ENCODE measurements around the gene SMIM11. TPM values are rescaled to one million over a fixed set of nuclear protein-coding genes. Genes with fewer than 3 reads are reported as not detected.

The SMIM11 gene
- total RNA-seq, 1 experiment from 2014 or later = 2.3 TPM

GRCh38 chr21:34365809-34366208, 9.5 kb upstream of the SMIM11 start:
- Histone ChIP-seq H3K23ac (ENCODE audit: insufficient read length, low read depth, low read length) (no peak overlapping the region), H2BK20ac (ENCODE audit: low read depth, low read length, poor library complexity, severe bottlenecking) (no peak overlapping the region), H3K4me2 (ENCODE audit: insufficient read depth, insufficient read length, low read length) (no peak overlapping the region), H2BK12ac (ENCODE audit: insufficient read length, low read depth, low read length) (no peak overlapping the region), H3K9ac (ENCODE audit: extremely low read depth, insufficient read length, low read length) (no peak overlapping the region), H4K5ac (ENCODE audit: insufficient read length, low read depth, low read length) (no peak overlapping the region), H2BK15ac (ENCODE audit: low read depth, low read length) (no peak overlapping the region), H3K79me1 (ENCODE audit: insufficient read depth, low read depth, low read length, poor library complexity, severe bottlenecking) (no peaks in the 10 kb centered on the region), H4K20me1 (ENCODE audit: control insufficient read depth, insufficient read depth, insufficient read length) (no peaks in the 10 kb centered on the region), H3K9me3 (ENCODE audit: control insufficient read depth, low read depth, low read length) (no peaks in the 10 kb centered on the region), H4K91ac (ENCODE audit: insufficient read length, low read depth, low read length) (no peak overlapping the region), H3K27me3 (ENCODE audit: insufficient read depth, low read length) (no peaks in the 10 kb centered on the region), H3K27ac (ENCODE audit: insufficient read length, low read depth, low read length) (no peak overlapping the region), H3K18ac (ENCODE audit: insufficient read length, low read depth, low read length) (no peak overlapping the region), H3K79me2 (ENCODE audit: insufficient read depth, low read length) (no peaks in the 10 kb centered on the region), H3K14ac (ENCODE audit: insufficient read depth, low read length) (no peak overlapping the region), H3K56ac (ENCODE audit: insufficient read length, low read depth, low read length) (no peak overlapping the region), H2AK5ac (ENCODE audit: insufficient read length, low read length) (no peak overlapping the region), H2BK120ac (ENCODE audit: low read depth, low read length, poor library complexity, severe bottlenecking) (no peak overlapping the region), H2AFZ (ENCODE audit: low read length) (no peak overlapping the region), H3T11ph (ENCODE audit: low read length) (no peak overlapping the region), H4K8ac (replicated peaks; ENCODE audit: insufficient read length, low read depth, low read length) (no peak overlapping the region), H3K4ac (ENCODE audit: low read depth, low read length) (no peak overlapping the region), H3K23me2 (ENCODE audit: insufficient read length, low read depth, low read length, poor library complexity, severe bottlenecking) (no peaks in the 10 kb centered on the region), H2BK5ac (ENCODE audit: insufficient read length, low read length) (no peak overlapping the region), H3K4me1 (ENCODE audit: insufficient read depth, low read length) (no peaks in the 10 kb centered on the region)
- TF ChIP-seq CTCF (conservative IDR thresholded peaks at IDR 0.05) = no peak
- H3K9me3 Mint-ChIP-seq = no peaks in the 10 kb centered on the region
- no peak overlapping the region for H3K27ac Mint-ChIP-seq
- no peak for DNase-seq
- no peaks in the 10 kb centered on the region; the same call in none of the 2 replicates for H3K27me3 Mint-ChIP-seq (ENCODE audit: low read depth)
- no peaks in the 10 kb centered on the region for H3K36me3 Mint-ChIP-seq (ENCODE audit: insufficient read depth in 1 of 3, low read depth in 3 of 3)
- peaks cover 9 to 10% of the 10 kb centered on the region in 2 experiments for H3K4me1 Mint-ChIP-seq
- WGBS (ENCODE audit: extremely low coverage, insufficient read length, low lambda C conversion rate) = no CpG with 5 or more reads among the region's 6 CpGs
- no peak overlapping the region for H3K4me3 Mint-ChIP-seq

Measured in H9 (cell line).